ENCODE results near the gene SERPINB1. TPM values are rescaled to one million over a fixed set of nuclear protein-coding genes. Genes with fewer than 3 reads are reported as not detected.
A peak's percentile ranks its signal among the peaks of the same experiment; 100 is the strongest.

The SERPINB1 gene
- total and polyA plus RNA-seq, 9 of the 15 experiments (the other 6 are each of a cell fraction or from before 2014, with no cell fraction given), result 33.9 to 108 (median 63.8) TPM

DNA sequence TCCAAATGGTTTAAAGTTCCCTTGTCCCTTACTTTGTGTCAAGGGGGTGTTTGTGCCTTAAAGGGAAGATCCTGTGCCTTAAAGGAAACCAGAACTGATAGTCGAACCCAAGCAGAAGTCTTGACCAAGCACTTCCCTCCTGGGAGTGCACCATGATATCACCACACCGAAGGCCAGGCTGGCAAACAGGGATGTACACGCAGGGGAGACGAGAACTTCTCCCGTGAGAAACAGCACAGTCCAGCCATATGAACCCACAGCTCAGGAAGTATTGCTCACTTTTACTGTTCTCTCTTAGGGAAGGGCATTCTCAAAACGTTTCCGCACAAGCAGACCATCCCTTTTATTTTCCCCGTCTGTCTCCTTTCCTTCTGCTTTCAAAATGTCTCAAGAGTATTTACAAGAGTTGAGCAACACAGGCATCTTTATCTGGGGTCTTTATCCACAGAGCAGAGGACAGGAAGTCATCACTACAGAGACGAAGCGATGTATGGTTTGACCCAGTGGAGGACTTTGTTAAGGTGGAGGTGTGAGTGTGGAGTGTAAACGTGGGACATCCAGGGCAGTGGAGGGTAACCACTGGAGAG, 12.8 kb upstream of the SERPINB1 start (continued):
- TF ChIP-seq KLF13 (tag; IDR thresholded peaks at IDR 0.05; ENCODE audit: borderline replicate concordance, low read depth) (no peak), ZNF134 (CRISPR knock-in tag; conservative IDR thresholded peaks at IDR 0.05) (no peak), ZBTB1 (CRISPR knock-in tag; IDR thresholded peaks at IDR 0.05; ENCODE audit: borderline replicate concordance, low read depth) (no peak), SRSF7 (optimal IDR thresholded peaks at IDR 0.05; ENCODE audit: low read depth, low read length) (no peak), SMAD2 (IDR thresholded peaks at IDR 0.05; ENCODE audit: low read depth, low read length) (no peak), KLF6 (CRISPR knock-in tag; IDR thresholded peaks at IDR 0.05; ENCODE audit: borderline replicate concordance) (no peak), ZC3H4 (CRISPR knock-in tag; IDR thresholded peaks at IDR 0.05; ENCODE audit: borderline replicate concordance) (no peak), SETDB1 (IDR thresholded peaks at IDR 0.05; ENCODE audit: low read length) (no peak), FOS (IDR thresholded peaks at IDR 0.05; ENCODE audit: extremely low read depth, insufficient read length) (no peak), NFATC3 (IDR thresholded peaks at IDR 0.05) (no peak)
- TF ChIP-seq, protein P1, sequence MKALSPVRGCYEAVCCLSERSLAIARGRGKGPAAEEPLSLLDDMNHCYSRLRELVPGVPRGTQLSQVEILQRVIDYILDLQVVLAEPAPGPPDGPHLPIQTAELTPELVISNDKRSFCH (CRISPR knock-in tag; IDR thresholded peaks at IDR 0.05), result no peak
- TF ChIP-seq, protein P1 (tag; IDR thresholded peaks at IDR 0.05), result peak; percentile 20; the same call in 1 of the 2 replicates
- TF ChIP-seq, protein P2, sequence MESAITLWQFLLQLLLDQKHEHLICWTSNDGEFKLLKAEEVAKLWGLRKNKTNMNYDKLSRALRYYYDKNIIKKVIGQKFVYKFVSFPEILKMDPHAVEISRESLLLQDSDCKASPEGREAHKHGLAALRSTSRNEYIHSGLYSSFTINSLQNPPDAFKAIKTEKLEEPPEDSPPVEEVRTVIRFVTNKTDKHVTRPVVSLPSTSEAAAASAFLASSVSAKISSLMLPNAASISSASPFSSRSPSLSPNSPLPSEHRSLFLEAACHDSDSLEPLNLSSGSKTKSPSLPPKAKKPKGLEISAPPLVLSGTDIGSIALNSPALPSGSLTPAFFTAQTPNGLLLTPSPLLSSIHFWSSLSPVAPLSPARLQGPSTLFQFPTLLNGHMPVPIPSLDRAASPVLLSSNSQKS (CRISPR knock-in tag; IDR thresholded peaks at IDR 0.05), result no peak
- TF ChIP-seq, protein P3, sequence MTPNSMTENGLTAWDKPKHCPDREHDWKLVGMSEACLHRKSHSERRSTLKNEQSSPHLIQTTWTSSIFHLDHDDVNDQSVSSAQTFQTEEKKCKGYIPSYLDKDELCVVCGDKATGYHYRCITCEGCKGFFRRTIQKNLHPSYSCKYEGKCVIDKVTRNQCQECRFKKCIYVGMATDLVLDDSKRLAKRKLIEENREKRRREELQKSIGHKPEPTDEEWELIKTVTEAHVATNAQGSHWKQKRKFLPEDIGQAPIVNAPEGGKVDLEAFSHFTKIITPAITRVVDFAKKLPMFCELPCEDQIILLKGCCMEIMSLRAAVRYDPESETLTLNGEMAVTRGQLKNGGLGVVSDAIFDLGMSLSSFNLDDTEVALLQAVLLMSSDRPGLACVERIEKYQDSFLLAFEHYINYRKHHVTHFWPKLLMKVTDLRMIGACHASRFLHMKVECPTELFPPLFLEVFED (CRISPR knock-in tag; conservative IDR thresholded peaks at IDR 0.05), result no peak
- TF ChIP-seq, protein P4, sequence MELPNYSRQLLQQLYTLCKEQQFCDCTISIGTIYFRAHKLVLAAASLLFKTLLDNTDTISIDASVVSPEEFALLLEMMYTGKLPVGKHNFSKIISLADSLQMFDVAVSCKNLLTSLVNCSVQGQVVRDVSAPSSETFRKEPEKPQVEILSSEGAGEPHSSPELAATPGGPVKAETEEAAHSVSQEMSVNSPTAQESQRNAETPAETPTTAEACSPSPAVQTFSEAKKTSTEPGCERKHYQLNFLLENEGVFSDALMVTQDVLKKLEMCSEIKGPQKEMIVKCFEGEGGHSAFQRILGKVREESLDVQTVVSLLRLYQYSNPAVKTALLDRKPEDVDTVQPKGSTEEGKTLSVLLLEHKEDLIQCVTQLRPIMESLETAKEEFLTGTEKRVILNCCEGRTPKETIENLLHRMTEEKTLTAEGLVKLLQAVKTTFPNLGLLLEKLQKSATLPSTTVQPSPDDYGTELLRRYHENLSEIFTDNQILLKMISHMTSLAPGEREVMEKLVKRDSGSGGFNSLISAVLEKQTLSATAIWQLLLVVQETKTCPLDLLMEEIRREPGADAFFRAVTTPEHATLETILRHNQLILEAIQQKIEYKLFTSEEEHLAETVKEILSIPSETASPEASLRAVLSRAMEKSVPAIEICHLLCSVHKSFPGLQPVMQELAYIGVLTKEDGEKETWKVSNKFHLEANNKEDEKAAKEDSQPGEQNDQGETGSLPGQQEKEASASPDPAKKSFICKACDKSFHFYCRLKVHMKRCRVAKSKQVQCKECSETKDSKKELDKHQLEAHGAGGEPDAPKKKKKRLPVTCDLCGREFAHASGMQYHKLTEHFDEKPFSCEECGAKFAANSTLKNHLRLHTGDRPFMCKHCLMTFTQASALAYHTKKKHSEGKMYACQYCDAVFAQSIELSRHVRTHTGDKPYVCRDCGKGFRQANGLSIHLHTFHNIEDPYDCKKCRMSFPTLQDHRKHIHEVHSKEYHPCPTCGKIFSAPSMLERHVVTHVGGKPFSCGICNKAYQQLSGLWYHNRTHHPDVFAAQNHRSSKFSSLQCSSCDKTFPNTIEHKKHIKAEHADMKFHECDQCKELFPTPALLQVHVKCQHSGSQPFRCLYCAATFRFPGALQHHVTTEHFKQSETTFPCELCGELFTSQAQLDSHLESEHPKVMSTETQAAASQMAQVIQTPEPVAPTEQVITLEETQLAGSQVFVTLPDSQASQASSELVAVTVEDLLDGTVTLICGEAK (IDR thresholded peaks at IDR 0.05), result 0 out of 2 replicates have a peak, but pooled peaks have one; percentile 3
- TF ChIP-seq, protein P4 (CRISPR knock-in tag; IDR thresholded peaks at IDR 0.05), result no peak
